Activated T-helper 2 cell treated with anti-CD3 and anti-CD28 coated beads, Interferon-gamma antibody, Interleukin-2, Interleukin-4, amounts not matched to agents 10 μg/mL and 5 μg/mL and 100 μg/mL, durations not matched to agents 14 hours and 24 hours and 36 hours (primary cell): ENCODE results near the gene ETV2. TPM values are rescaled to one million over a fixed set of nuclear protein-coding genes. Genes with fewer than 3 reads are reported as not detected.
"Not testable (repeated sequence)": the region's sequence is repeated elsewhere in the genome, so short reads cannot be mapped to it uniquely, and the experiment has no call there.

Experiments used
- DNase-seq: peaks from one replicate; pipeline ENCODE4 v3.0.0; 2021; ENCODE audit warnings: low spot score
- H3K27ac Mint-ChIP-seq: one replicate; pipeline ENCODE4 v1.8.0; 2021; ENCODE audit warnings: mixed read lengths
- H3K27me3 Mint-ChIP-seq: one replicate; pipeline ENCODE4 v1.8.0; 2021; ENCODE audit warnings: low read depth, mixed read lengths
- H3K36me3 Mint-ChIP-seq: one replicate; pipeline ENCODE4 v1.8.0; 2021; ENCODE audit warnings: low read depth, mixed read lengths
- H3K4me1 Mint-ChIP-seq: one replicate; pipeline ENCODE4 v1.8.0; 2021; ENCODE audit warnings: low read depth, mixed read lengths
- H3K4me3 Mint-ChIP-seq: one replicate; pipeline ENCODE4 v1.8.0; 2021; ENCODE audit warnings: low read depth, mild to moderate bottlenecking, moderate library complexity, mixed read lengths
- H3K9me3 Mint-ChIP-seq: one replicate; pipeline ENCODE4 v1.8.0; 2021; ENCODE audit warnings: mixed read lengths
- intact Hi-C: fragments of 100-400 bp; cut with micrococcal nuclease; formaldehyde crosslinking; loops from one replicate; pipeline ENCODE4 v1.15.1; 2023
- total RNA-seq: library from RNA; stranded (reverse); gene quantifications from 2 replicates; pipeline ENCODE4 v1.2.3, GENCODE V29; 2022

ETV2 gene, protein sequence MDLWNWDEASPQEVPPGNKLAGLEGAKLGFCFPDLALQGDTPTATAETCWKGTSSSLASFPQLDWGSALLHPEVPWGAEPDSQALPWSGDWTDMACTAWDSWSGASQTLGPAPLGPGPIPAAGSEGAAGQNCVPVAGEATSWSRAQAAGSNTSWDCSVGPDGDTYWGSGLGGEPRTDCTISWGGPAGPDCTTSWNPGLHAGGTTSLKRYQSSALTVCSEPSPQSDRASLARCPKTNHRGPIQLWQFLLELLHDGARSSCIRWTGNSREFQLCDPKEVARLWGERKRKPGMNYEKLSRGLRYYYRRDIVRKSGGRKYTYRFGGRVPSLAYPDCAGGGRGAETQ
- total RNA-seq, result 1.0 and 1.6 TPM in 2 replicates

DNA sequence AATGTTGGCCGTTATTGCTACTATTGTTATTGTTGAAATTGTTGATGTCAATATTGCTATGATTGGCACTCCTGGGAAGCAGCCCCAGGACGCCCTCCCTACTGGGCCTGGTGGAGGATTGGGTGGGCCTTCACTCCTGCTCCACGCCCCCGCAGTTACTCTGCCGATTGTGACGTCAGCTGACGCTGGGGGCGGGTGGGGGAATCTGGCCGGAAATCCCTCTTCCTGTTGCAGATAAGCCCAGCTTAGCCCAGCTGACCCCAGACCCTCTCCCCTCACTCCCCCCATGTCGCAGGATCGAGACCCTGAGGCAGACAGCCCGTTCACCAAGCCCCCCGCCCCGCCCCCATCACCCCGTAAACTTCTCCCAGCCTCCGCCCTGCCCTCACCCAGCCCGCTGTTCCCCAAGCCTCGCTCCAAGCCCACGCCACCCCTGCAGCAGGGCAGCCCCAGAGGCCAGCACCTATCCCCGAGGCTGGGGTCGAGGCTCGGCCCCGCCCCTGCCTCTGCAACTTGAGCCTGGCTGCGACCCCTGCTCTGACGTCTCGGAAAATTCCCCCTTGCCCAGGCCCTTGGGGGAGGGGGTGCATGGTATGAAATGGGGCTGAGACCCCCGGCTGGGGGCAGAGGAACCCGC, at the start of gene ETV2:
ETV2 (plus strand) TSS at position 231 of the 637 bp plus-strand sequence. CDS start 716 bp downstream, outside the sequence.
- DNase-seq, result peak; percentile 32
- Mint-ChIP-seq H3K27ac (peak within 1 kb of the TSS; percentile 54), H3K27me3 (no peaks in the 10 kb centered on the region), H3K36me3 (peaks cover 18% of the 10 kb centered on the region), H3K4me1 (peaks cover 25% of the 10 kb centered on the region), H3K9me3 (no peaks in the 10 kb centered on the region), H3K4me3 (peak within 1 kb of the TSS; percentile 79)
- intact Hi-C loops, result loop anchor here (10.0 kb wide), 1 partner anchor 473 kb away; the partner anchor contains the start of genes OVOL3, POLR2I and TBCB

DNA sequence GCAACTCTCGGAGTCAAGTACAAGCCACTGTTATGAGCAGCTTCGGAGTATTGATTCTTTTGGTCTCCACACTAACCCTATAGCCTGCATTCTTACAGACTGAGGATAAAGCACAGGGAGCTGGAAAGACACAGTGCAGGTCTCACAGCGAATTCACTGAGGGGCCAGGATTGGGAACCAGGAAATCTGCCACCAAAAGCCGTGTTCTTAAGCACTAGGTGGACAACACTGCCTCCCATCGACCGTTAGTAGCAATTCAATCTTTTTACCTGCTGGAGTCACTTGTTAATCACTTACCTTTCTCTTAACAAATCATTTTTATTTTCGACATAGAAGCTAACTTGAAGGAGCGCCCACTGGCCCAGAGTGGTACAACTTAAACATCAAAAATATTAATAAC, 49.3 kb upstream of the ETV2 start:
- Mint-ChIP-seq H3K9me3 (no peaks in the 10 kb centered on the region), H3K4me3 (no peak overlapping the region), H3K27me3 (no peaks in the 10 kb centered on the region), H3K27ac (no peak overlapping the region), H3K4me1 (peaks cover 6% of the 10 kb centered on the region), H3K36me3 (no peaks in the 10 kb centered on the region)
- intact Hi-C loops, result loop anchor here (1.0 kb wide), 2 partner anchors 43 to 83 kb away; no protein-coding TSS in a partner anchor
- no peak for DNase-seq

DNA sequence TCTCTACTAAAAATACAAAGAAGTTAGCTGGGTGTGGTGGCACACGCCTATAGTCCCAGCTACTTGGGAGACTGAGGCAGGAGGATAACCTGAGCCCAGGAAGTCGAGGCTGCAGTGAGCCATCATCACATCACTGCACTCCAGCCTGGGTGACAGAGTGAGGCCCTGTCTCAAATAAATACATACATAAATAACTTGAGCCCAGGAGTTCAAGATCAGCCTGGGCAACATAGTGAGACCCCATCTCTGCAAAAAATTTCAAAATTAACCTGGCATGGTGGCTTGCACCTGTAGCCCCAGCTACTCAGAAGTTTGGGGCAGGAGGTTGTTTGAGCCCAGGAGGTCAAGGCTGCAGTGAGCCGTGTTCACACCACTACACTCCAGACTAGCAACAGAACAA, 46.5 kb upstream of the ETV2 start:
- H3K4me3 Mint-ChIP-seq, H3K9me3 Mint-ChIP-seq, H3K27ac Mint-ChIP-seq, DNase-seq, H3K36me3 Mint-ChIP-seq, H3K27me3 Mint-ChIP-seq, intact Hi-C loops, H3K4me1 Mint-ChIP-seq: not testable (repeated sequence)

DNA sequence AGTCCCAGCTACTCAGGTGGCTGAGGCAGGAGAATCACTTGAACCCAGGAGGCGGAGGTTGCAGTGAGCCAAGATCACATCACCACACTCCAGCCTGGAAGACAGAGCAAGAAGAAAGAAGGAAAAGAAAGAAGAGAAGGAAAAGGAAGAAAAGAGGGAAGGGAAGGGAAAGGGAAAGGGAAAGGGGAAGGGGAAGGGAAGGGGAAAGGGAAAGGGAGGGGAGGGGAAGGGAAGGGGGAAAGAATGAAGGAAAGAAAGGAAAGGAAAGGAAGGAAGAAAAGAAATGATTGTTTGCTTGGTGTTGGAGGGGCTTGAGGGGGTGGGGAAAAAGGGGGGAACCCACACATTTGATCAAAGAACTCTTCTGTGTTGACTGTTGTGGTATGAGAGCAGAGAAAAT, 45.6 kb upstream of the ETV2 start:
- H3K36me3 Mint-ChIP-seq, result no peaks in the 10 kb centered on the region
- no peaks in the 10 kb centered on the region for H3K9me3 Mint-ChIP-seq
- DNase-seq, result no peak
- no peak overlapping the region for H3K27ac Mint-ChIP-seq
- H3K4me3 Mint-ChIP-seq, result no peak overlapping the region
- H3K4me1 Mint-ChIP-seq, result peaks cover 6% of the 10 kb centered on the region
- intact Hi-C loops, result no loop called here
- H3K27me3 Mint-ChIP-seq, result peaks cover 9% of the 10 kb centered on the region

DNA sequence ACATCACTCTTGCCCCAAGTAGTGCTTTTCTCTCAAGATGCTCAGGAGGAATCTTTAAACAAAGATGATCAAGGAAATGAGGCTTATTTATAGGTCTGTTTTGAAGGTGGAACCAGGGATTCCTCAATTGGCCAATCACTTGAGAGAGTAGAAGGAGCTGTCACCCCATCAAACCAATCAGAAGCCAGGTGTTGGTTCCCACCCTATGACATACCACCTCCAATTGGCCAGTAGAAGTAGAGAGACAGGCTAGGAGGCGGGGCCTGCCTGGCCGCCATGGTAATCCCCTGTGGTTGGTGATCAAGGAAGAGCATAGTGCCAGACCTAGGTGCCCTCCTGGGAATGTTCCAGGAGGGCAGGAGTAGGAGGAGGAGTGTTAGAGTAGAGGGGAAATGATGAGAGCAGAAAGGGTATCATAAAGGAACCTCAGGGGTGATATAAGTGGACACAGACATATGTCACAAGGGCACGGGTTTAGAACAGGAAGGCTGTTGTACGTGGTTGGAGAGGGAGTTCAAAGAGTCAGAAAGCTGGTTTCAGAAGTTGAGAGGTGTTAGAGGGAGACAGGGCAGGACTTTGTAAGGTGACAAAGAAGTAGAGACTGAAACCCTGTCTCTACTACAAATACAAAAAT, 45.1 kb upstream of the ETV2 start:
- no peak for DNase-seq
- Mint-ChIP-seq H3K36me3 (no peaks in the 10 kb centered on the region), H3K27ac (peak overlapping the region; percentile 2), H3K4me3 (no peak overlapping the region), H3K9me3 (no peaks in the 10 kb centered on the region), H3K4me1 (peaks cover 6% of the 10 kb centered on the region), H3K27me3 (peaks cover 12% of the 10 kb centered on the region)
- intact Hi-C loops, result no loop called here

DNA sequence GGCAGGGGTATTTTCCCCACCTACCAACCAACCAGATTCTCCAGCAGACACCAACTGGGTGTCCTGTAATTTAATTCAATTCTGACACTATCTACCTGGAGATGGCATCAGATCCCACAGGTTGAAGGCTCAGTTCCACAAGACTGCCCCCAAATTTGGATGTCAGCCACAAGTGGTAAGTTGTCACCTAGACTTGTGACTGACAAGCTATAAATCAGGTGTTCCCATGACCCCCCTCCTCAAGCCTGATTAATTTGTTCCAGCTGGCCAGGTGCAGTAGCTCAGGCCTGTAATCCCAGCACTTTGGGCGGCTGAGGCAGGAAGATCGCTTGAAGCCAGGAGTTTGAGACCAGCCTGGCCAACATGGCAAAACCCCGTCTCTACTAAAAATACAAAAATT, 39.6 kb upstream of the ETV2 start:
- Mint-ChIP-seq H3K27me3 (peaks cover 12% of the 10 kb centered on the region), H3K9me3 (peaks cover 3% of the 10 kb centered on the region), H3K27ac (no peak overlapping the region), H3K4me1 (no peaks in the 10 kb centered on the region), H3K4me3 (no peak overlapping the region), H3K36me3 (no peaks in the 10 kb centered on the region)
- DNase-seq, result no peak
- intact Hi-C loops, result no loop called here

DNA sequence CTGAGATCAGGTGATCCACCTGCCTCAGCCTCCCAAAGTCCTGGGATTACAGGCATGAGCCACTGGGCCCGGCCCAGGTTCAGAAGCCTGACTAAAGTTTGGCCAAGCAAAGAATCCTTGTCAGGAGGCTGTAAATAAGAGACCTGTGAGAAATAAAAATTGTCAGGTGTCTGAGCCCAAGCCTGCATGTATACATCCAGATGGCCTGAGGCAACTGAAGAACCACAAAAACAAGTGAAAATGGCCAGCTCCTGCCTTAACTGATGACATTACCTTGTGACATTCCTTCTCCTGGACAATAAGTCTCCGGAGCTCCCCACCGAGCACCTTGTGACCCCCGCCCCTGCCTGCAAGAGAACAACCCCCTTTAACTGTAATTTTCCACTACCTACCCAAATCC, 37.1 kb upstream of the ETV2 start:
- intact Hi-C loops, DNase-seq, H3K4me3 Mint-ChIP-seq, H3K36me3 Mint-ChIP-seq, H3K4me1 Mint-ChIP-seq, H3K27ac Mint-ChIP-seq, H3K27me3 Mint-ChIP-seq: not testable (repeated sequence)
- H3K9me3 Mint-ChIP-seq, result peaks cover 18% of the 10 kb centered on the region

DNA sequence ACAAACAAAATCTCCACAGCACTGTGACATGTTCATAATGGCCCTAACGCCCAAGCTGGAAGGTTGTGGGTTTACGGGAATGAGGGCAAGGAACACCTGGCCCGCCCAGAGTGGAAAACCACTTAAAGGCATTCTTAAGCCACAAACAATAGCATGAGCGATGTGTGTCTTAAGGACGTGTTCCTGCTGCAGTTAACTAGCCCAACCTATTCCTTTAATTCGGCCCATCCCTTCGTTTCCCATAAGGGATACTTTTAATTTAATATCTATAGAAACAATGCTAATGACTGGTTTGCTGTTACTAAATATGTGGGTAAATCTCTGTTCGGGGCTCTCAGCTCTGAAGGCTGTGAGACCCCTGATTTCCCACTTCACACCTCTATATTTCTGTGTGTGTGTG, 34.4 kb upstream of the ETV2 start:
- peaks cover 18% of the 10 kb centered on the region for H3K9me3 Mint-ChIP-seq
- DNase-seq, H3K27ac Mint-ChIP-seq, H3K4me3 Mint-ChIP-seq, H3K36me3 Mint-ChIP-seq, H3K27me3 Mint-ChIP-seq, intact Hi-C loops: not testable (repeated sequence)
- peaks cover 12% of the 10 kb centered on the region for H3K4me1 Mint-ChIP-seq

DNA sequence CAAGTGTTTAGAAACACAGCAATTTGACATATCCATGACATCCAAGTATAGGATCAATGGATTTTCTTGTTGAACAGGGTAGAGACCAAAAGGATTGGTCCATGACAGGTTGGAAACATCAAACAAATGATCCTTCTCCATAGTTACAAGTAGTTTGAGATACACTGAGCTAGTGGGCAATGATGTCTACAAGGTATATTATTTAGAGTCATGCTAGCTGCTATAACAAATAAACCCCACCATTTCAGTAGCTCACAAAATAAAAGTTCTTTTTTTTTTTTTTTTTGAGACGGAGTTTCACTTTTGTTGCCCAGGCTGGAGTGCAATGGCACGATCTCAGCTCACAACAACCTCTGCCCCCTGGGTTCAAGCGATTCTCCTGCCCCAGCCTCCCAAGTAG, 33.9 kb upstream of the ETV2 start:
- Mint-ChIP-seq H3K4me3 (no peak overlapping the region), H3K36me3 (peaks cover 10% of the 10 kb centered on the region), H3K4me1 (peaks cover 16% of the 10 kb centered on the region), H3K9me3 (peaks cover 18% of the 10 kb centered on the region), H3K27ac (no peak overlapping the region), H3K27me3 (no peaks in the 10 kb centered on the region)
- DNase-seq, result no peak
- intact Hi-C loops, result no loop called here

DNA sequence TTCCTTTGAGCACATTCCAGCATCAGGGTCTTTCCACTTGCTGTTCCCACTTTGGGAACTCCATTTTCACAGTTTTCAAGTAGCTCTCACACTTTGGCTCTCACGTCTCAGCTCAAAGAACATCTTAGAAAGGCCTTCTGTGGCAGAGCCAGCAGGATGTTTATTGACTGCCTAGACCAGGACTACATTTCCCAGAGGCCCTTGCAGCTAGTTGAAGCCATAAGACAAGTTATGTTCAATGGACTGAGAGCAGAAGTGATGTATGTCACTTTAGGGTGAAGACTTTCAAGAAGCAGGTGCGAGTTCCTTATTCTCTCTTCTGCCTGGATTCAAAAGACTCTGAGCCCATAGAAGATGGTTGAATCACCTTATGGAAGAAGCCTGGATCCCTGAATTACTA, 33.3 kb upstream of the ETV2 start:
- DNase-seq, result no peak
- Mint-ChIP-seq H3K27me3 (no peaks in the 10 kb centered on the region), H3K4me1 (peaks cover 16% of the 10 kb centered on the region), H3K36me3 (peaks cover 10% of the 10 kb centered on the region), H3K4me3 (no peak overlapping the region), H3K9me3 (peaks cover 18% of the 10 kb centered on the region), H3K27ac (no peak overlapping the region)
- intact Hi-C loops, result no loop called here

DNA sequence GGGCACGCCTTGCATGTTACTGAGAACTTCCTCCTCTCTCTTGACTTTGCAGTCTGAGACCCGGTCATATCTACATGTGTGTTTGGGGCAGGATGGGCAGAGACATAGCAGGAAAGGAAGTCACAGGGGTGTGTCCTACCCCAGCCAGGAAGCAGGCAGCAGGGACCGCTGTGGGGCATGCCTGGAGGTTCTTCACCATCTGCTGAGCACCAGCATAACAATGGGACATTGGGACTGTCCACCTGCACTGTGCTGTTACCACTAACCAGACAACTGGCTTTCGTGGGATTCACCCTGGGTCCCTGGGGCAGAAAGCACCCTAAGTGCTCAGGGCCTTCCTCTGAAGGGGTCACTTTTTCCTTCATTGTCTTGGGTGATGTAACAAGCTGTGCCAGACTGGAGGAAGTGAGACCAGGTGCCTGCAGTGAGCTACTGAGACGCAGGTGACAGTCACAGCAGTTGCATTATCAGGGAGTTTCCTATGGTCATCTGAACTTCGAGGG, 31.6 kb upstream of the ETV2 start:
- H3K4me3 Mint-ChIP-seq, result no peak overlapping the region
- intact Hi-C loops, result no loop called here
- H3K9me3 Mint-ChIP-seq, result peaks cover 18% of the 10 kb centered on the region
- peaks cover 10% of the 10 kb centered on the region for H3K36me3 Mint-ChIP-seq
- H3K27me3 Mint-ChIP-seq, result no peaks in the 10 kb centered on the region
- H3K4me1 Mint-ChIP-seq, result peaks cover 20% of the 10 kb centered on the region
- peak; percentile 34 for DNase-seq
- peak overlapping the region; percentile 1 for H3K27ac Mint-ChIP-seq

DNA sequence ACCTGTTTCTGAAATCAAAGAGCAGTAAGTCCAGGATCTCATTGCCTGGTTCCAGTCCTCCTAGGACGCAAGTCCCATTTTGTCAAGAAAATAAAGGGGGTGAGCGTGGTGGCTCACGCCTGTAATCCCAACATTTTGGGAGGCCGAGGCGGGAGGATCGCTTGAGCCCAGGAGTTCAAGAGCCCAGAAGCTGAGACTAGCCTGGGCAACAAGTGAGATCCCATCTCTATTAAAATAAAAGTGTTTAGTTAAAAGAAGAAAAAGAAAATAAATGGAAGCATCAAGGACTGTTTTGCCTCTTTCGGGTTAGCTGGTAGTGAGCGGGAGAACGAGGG, 29.4 kb upstream of the ETV2 start:
- Mint-ChIP-seq H3K36me3 (peaks cover 17% of the 10 kb centered on the region), H3K9me3 (peaks cover 12% of the 10 kb centered on the region), H3K27ac (peak overlapping the region; percentile 83), H3K4me1 (peaks cover 20% of the 10 kb centered on the region), H3K4me3 (peak overlapping the region; percentile 81), H3K27me3 (no peaks in the 10 kb centered on the region)
- DNase-seq, result no peak
- intact Hi-C loops, result loop anchor here (1.0 kb wide), 3 partner anchors 16 to 67 kb away; partner anchors contain the start of gene TMEM147
